Measurements from ENCODE around the gene ATP5F1B.

Gene ATP5F1B

DNA sequence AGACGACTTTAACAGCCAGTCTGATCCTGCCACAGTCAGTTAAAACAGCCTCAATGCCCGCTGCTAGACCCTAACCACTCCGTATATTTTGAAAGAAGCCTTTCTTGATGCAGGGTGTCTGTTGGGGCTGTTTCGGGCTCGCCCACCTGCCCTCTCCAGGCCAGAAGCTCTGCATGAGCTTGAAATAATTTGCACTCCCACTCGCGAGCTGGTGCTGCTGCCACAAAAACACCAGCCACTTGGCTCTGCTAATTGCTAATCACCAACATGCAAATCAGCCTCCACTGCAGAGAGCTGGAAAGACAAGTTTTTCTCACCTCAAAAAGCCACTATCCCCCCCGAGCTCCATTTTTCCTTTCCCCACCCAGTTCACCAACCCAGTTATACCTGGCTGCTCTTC, 31.2 kb downstream of the ATP5F1B start:
- DNase-seq, result no peak

DNA sequence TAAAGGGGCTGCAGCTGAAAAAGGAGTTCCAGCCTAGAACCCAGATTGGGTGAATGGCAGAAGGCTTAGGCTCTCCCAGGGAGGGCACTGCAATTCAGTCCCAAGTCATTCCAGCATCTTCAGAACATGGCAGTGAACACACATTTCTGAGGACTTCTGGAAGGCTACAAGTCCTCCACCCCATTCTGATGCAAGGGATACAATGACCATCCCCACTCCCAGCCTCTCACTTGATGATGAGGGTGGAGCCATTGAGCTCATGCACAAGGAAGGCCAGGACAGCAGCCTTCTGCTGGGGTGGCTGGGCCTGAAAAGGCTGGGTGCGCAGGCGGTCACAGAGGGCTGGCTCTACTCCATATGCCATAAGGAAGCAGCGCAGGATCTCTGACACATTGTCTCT, 41.4 kb downstream of the ATP5F1B start:
- DNase-seq, result no peak

DNA sequence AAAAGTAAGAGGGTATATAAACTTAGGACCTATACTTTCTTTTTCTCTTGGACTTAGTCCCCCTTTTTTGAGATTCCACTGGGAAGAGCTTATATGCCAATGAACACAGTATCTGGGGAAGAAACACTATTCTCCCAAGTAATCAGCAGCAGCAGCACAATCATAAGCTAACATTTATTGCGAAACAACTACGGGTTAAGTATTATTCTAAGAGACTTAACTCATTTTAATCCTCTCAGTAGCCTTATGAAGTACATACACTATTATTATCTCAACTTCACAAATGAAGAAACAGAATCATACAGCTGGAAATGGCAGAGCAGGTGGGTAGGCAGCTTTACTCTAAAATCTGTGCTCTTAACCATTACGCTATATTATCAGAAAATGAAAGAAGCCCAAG, 43.5 kb downstream of the ATP5F1B start:
- DNase-seq, result no peak

DNA sequence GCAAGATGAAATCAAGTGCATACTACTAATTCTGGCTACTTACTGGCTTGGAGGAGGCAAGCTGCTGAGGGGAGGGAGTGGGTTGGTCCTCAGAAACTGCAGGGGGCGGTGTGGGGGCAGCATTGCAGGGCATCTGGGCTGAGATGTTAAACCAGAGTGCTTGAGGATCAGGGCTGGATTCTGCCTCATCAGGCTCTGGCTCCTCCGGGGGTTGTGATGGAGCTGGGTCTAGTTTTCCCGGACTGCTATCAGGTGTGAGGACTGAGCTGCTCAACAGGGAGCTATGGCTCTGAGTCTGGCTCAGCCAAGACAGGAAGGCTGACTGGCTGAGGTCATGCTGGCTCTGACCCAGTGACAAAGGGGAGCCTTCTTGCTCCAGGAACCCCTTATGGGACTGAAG, 44.3 kb downstream of the ATP5F1B start:
- DNase-seq, result peak; percentile 29

DNA sequence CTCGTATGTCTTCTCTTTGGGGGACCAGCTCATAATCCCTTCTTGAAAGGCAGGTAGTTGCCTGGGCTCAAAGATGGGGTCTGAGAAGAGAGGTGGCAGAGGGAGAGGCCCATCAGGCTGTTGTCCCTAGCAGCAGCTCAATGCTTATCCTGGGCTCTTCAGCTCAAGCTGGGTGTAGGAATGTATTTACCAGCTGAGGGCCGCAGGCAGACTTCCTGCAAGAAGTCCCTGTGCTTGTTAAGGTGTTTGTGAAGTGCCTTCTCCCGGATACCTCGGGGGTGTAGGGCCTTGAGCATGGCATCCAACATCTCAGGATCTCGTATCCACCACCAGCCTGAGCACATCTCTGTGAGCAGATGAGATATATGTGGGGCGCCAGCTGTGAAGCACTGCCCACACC, 45.0 kb downstream of the ATP5F1B start:
- no peak for DNase-seq

DNA sequence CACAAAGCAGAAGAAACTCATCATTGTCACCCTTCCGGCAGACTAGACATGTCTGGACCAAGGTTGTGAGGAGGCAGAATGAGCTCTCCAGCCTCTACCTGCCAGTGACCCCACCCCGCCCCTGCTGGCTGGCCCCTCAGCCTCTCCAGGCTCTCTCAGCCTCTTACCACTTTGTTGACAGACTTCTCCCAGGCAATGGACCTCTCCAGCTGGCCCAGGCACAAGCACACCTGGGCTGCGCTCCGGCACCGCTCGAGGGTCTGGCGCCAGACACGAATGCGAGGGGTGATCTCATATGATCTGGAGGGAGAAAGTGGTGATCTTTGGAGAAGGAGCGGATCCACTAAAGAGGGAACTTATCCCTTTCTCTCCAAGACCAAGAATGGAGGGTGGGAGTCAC, 46.0 kb downstream of the ATP5F1B start:
- no peak for DNase-seq

DNA sequence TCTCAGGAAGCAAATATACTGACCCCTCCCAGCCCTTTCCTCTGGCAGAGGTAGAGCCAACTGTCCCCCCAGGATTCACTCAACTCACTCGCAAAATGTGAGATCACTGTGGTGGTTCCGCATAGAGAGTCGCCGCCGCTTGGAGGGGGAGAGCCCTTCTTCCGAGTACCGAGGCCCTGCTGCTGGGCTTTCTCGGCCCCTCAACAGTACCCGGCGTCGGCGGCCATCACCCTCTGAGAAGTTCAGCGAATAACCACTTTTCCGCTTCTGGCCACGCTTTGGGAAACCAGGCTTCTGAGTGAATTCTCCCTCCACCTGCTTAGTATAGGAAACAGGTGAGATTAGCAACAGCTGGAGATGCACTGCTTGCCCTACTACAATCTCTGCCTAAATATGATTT, 46.7 kb downstream of the ATP5F1B start:
- DNase-seq, result no peak

DNA sequence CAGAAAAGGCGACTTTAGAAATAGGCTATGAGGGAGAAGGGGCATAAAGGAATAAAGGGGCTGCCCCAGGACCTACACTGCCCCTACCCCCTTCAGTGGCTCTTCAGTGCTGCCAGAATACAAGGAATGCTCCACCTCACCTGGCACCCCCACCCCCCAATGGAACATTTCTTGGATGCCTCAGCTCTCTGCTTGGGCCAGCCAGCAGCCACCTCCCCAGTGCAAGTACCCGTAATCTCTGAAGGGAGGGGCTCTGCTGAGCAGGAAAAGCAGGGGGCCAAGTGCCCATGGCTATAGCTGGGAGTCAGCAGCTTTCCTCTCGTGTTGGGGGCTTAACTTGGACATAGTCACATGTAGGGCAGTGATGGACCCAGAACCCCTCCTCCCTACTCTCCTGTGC, 49.0 kb downstream of the ATP5F1B start:
- no peak for DNase-seq

DNA sequence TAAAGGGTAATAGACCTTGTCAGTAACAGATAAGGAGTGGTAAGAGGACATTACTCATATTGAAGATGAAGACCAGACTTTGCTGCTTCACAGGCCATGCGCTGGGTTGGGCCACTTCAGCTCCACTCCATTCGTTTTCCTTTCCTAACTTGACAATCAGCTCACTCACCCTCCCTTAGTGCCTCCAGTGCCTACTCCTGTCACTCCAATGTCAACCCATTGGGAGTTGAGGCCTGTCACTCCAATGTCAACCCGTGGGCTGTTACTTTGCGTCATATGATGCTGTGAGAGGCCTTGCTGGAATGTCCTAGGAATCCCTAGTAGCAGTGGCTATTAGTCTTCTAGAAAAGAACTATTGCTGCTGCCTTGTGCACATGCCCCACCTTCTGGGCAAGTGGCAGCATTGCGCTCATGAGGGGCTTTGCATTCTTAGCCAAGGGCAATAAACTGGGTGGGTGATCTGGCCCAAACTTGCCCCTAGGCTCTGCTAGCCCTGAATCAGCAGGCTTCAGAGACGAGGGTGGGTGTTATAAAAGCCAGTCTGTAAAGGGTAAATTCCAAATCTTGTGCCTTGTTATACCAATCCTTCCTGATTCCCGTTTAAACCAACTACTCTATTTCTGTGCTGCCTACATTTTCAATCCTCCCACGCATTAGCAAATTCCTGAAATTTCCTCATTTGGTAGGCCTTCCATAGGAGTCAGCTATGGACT, 51.7 kb downstream of the ATP5F1B start:
- DNase-seq, result peak; percentile 59

DNA sequence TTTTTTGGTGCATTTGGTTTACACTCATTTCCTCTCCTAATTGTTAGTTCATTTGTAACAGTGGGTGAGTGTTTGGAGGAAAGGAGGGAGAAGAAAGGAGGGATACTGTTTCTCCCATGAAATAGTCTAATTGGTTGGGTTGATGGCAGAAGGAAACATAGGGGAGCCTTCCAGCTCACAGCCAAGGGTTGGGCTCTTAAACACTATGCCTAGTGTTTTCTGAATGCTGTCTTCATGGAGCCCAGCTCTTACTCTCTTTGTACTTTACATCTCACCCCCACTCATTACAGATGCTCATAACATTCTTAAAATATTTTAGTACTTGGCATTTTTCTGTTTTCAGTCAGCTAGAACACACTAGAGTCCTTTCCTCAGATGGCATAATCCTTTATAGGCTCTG, 53.8 kb downstream of the ATP5F1B start:
- no peak for DNase-seq

DNA sequence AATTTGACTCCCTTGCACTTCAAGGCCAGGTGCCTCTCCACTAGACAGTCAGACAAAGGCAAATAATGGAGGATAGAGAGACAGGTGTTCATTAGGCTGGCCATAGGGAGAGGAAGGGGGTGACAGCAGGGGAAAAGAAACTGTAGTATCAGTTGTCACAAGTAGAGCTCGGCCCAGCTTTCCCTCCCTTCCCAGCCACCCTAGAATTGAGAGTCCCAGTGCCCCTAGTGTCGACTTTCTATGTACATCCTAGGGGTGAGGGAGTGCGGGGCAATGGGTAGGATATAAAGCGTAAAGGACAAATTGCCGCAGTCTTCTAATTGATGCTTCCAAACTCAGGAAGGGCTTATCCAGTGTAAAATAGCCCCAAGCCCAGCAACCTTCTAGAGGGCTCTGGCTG, 54.7 kb downstream of the ATP5F1B start:
- DNase-seq, result no peak

DNA sequence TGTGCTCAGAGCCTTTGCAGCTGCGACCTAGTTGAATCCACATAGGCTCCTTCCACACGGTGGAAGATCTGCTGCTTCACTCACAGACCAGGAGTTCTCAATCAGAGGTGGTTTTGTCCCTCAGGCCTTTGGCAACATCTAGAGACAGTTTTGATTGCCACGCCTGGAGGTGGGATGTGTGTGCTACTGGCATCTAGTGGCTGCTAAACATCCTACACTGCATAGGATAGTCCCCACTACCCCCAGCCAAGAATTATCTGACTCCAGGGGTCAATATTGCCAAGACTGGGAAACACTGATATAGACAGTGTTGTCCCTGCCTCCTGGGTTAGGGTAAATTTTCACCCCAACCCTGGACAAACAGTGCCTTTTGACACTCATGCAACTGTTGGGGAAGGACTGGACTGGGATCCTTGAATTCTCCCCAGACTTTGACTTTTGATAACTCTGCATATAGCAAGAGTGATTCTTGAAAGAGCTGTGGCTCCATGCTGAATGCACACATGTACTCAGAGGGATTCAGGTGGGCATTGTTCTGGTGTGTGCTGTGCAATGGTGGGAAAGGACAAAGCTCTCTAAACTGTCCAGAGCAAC, 55.5 kb downstream of the ATP5F1B start:
- no peak for DNase-seq

DNA sequence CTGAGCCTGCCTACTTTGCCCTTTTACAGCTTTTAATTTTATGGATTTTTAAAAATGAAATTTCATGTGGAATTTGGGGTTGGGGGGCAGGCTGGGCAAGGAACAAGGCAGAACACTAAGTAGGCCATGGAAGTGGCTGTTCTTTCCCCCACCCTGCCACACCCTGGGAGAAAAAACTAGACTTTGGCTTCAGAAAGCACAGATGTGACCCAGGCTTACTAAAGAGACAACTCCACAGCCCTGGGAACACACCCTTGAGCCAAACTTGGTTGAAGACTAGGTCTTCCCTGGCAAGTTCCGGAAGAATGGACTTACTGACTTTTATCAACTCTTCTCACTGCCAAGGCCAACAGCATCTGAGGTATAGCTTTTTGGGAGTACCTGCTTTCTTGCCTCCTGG, 56.0 kb downstream of the ATP5F1B start:
- no peak for DNase-seq

Measured in stimulated activated CD4-positive, alpha-beta T cell treated with anti-CD3 and anti-CD28 coated beads, Interleukin-4, amount 100 ng/mL, for 1 hour (primary cell).